Dedifferentiated amniotic fluid mesenchymal stem cell (primary cell): ENCODE results near the gene RCC2.
"Not testable (repeated sequence)": the region's sequence is repeated elsewhere in the genome, so short reads cannot be mapped to it uniquely, and the experiment has no call there.

ENCODE experiments used
- DNase-seq: peaks from one replicate; pipeline ENCODE4 v3.0.0-alpha.2; 2016; ENCODE audit errors: extremely low spot score

RCC2 gene

DNA sequence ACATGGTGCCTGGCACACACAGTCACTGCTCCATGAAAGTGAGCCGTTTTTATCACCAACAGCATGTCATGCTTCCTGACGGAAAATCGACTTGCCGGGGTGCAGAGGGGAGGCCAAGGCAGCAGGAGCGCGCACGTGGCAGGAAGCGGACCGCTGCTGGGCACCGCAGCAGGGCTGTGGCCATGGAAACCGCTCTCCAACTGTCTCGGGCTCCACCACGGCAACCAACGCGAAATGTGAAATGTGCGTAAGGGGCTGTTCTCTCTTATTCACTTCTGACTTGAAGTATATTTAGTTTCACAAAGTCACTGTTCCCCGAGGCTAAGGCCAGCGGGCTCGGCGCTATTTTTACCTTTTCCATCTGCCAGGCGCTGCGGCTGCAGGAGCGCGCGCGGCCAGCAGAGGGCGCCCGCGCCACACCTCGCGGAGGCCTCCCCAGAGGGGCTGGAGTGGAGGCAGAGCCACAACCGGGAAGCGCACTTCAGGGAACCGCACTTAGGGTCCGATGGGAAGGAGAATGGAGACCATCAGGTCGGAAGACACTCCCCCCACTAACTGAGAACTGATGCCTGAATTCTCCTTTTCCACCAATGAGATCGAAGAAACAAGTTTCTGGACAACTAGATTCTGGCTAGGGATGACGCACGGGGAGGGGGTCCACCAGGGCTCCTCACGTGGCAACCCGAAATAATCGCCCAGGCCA is 19.7 kb downstream of the RCC2 start:
- DNase-seq = no peak

DNA sequence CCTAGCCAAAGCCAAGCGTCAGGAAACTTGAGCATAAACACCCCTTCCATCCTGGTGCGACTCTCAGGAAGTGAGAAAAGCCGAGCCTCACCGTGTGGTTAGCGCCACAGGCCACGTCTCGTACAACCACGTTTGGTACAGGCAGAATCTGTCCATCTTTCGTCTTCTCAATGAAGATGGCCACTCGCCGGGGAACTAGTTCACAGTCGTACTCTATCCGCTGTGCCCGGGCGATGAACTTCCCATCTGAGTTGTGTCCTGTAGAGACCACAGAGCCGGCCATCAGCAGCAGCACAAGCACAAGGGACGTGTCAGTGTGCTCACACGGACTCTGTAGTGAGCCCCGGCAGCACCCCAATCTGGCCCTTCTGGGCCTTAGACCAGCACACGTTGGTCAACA is 23.1 kb downstream of the RCC2 start:
- no peak for DNase-seq

DNA sequence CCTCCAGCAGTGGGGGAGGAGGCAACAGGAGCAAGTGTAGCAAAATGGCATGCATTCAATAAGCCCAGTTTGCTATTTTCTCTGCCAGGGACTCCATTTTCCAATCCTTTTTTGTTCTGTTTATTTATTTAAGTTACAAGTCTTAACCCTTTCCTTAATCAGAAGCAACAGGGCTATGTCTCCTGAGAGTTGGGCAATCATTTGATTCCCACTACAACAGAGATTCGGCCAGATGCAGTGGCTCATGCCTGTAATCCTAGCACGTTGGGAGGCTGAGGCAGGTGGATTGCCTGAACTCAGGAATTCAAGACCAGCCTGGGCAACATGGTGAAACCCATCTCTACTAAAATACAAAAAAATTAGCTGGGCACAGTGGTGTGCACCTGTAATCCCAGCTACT is 25.5 kb downstream of the RCC2 start:
- DNase-seq = no peak

DNA sequence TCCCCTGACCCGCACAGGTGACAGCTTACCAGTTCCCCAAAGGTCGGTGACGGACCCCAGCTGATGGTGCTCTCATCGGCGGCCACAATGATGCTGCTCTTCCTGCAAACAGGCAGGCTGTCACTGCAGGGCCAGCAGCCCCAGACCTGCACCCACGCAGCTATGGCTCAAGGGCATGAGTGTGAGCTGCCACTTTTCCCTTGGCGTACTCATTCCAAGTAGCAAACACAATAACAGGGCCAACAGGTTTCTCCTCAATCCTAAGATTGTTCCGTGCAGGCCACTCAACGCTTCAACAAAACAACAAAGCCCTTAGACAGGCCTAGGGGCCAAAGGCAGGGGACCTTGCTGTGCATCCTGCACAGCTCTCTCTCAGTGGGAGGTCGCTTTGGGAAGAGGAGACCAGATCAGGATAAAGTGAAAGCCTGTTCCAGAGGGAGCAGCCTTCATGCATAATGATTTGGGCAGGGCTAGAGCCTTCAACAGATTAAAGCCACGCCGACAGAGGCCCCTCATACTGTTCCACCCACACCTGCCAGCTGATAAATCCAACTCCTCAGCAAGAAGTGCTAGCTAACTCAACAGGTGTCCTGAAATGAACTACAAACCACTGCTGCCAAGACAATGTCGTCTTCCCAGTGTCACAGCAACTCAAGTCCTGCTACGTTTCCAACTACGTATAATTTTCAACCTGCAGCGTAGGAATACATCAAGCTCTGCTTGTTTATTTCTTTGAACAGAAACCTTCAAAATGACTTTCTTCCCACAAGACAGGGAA is 27.2 kb downstream of the RCC2 start:
- no peak for DNase-seq

DNA sequence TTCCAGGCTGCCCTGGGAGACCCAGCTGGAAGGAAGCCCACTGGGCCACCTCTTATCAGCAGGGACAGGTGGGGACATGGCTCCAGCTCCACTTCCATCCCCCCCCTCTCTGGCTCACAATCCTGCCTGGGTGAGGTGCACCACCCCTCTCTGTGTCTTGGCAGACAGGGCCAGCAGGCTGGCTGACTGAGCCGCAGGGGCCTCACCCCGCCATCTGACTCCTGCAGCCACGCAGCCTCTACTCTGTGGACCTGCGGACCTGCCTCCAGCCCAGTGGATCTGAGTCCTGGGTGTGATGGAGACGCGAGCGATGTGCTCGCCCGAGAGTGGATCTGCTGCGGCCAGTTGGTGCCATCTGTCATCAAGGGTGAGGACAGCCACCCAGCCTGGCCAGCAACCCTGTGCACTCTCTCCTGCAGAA is 30.1 kb downstream of the RCC2 start:
- no peak for DNase-seq

DNA sequence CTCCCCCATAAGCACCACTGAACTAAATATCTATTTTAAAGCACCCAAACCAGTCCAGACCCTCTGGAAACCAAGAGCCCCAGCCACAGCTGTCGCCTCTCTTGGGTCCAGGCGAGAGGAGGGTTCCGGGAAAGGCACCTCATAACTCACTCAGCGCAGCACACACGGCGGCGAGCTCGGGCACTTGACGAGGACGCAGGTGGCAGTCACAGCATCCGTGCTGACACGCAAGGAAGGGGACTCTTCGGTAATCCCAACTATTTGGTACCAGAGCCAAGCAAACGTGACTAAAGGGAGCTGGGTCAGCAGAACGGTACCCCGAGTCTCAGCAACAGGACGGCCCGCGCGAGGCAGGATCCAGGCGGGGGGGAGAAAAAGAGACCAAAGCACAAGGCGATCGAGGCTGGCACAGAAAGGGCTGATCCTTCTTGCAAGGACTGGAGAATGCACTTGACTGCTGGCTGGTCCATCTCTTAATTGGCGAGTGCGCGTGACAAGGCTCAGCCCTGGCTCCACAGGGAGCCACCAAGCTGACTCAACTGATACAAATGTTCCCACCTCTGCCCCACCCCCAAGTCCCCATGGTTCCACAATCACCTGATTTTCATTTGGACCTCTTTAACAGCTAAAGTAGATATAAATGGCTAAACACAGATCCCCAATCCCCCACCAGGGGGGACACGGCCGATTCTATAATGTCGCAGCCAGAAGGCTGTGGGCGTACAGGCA is 31.5 kb downstream of the RCC2 start:
- DNase-seq = not testable (repeated sequence)

DNA sequence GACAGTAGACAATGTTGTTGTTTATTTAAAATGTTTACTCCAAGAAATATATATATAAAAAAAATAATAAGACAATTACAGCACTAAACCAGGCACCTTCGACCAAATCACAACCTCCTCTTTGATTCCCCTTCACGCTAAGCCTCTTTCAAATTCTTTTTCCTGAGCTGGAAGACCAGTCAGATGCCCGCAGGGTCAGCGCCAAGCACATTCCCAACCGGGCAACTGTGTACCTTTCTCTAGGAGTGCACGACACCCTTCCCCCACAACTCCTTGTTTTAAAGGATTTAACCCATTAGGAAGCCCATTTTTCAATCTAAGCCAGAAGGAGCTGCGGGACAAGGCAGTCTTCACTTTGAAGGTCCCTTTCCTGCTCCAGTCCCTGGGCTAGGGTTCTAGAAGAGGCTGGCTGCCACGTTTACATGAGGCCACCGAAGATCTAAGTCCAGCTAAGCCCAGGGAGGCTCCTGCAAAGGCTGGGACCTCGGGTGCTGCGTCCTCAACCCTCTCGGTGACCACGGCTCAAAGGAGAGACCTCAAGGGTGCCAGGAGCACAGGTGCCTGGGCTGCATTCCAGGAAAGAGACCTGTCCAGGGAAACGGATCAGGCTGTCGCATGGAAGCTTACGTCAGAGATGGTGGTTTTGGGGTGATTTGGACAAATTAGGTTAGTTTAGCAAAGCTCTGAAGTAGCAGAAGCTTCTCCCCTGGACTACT is 32.6 kb downstream of the RCC2 start:
- not testable (repeated sequence) for DNase-seq

DNA sequence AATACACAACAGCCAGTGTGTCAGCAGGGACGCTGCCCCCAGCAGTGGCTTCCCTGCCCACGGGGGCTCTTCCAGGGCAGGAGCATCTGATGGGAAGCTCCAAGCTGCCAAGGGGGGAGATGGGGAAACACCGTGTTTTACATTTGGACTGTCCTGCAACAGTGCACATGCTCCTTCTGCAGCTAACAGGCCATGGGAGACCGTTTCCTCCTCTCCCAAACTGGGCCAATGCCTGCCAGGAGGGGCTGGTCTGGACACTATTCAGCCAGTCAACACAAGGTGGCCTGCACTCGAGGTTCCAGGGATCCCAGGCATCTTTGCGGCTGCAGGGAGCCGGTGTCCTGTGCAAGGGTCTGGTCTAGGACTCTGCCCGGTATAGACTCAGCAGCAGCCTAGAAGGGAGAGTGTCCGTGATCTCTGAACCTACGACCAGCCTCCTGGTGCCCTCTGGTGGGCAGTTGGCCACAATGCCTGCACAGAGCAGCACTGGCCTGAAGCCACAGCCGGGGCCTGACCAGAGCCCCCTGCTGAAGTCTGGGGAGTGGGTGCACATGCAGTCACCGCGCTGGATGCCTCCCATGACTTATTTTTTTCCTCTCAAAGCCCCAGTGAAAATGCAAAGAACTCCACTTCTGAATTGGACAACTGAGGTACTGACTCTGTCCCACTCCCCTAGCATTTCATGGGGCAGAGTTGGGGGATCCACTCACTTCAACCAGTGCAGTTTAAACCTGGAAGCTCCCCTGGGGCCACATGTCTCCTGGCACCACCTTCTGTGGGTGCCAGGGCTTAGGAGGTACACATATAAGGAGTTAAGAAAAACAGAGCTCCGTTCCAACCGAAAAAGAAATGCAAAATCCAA is 33.3 kb downstream of the RCC2 start:
- DNase-seq = peak; percentile 34

DNA sequence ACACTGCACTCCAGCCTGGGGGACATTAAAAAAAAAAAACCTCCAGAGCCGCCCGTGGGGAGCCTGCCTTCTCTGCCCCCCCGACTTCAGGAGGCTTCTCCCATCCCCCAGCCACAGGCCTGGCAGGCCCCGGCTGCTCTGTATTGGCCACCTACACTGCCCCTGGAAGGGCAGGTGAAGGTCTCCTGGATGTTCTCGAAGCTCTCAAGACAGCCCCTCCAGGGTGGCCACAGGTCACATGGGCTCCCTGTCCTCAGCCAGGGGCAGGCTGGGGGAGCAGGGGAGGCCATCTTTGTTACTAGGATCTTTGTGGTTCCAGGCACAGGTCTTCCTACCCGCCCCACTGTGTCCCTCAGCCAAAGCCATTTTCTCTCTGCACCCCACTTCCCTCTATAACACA is 34.7 kb downstream of the RCC2 start:
- no peak for DNase-seq

DNA sequence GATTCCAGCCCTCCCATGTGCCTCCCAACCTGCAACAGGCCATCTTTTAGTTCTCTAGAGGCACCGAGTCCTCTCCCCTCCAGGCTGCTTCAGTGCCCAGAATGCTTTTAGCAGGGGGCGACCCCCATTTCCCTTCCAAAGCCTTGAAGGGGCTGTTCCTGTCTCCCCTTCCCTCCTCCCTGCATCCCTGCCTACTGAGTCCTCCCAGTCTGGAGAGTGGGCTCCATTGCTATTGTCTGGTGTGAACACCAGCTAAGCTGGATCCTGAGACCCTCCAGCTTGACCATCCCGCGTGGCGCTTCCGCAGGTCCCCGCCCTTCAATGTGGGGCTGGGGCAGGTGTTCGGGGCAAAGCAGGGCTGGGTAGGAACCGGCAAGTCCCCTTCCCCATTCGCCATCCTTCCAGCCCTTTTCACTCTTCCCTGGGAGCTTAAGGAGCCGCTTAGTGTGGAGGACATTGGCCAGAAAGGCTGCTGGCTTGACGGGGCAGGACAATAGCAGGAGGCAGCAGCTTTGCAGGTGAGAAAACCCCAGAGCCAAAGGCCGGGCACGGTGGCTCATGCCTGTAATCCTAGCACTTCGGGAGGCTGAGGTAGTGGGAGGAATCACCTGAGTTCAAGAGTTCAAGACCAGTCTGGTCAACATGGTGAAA is 35.3 kb downstream of the RCC2 start:
- DNase-seq = no peak

DNA sequence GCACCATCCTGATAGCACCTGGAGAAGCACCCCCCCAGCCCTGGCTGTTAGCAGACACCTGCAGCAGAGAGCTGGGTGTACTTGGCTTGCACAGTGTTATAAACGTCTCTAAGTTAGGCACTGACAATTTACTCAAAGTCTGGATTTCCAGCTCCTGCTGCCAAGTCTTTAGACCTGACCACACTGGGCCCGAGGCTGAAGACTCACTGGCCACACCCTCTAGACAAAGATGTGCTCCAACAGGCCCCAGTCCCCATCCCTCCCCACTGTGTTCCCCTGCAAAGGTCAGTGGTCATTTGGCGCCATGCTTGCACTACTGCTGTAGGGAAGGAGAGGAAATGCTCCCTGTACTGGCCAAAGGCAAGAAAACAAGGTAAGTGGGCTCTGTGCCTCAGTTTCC is 36.4 kb downstream of the RCC2 start:
- no peak for DNase-seq

DNA sequence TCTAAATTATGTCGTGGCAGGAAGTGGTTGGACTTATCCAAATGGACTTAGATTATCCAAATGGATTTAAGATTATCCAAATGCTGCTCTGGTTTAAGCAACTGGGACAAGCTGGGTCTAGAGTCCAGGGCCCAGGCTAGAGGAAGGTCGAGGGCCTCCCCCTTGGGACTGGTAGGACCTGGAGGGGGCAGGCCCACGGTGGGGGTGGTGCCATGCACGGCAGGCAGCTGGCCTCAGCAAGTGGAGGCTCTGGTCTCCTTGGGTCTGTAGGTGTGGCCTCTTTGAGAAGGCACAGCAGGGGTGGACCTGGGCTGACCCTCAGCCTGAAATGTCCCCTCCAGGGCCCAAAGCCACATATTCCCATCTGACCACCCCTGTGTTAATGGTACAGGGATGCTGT is 37.6 kb downstream of the RCC2 start:
- DNase-seq = no peak

DNA sequence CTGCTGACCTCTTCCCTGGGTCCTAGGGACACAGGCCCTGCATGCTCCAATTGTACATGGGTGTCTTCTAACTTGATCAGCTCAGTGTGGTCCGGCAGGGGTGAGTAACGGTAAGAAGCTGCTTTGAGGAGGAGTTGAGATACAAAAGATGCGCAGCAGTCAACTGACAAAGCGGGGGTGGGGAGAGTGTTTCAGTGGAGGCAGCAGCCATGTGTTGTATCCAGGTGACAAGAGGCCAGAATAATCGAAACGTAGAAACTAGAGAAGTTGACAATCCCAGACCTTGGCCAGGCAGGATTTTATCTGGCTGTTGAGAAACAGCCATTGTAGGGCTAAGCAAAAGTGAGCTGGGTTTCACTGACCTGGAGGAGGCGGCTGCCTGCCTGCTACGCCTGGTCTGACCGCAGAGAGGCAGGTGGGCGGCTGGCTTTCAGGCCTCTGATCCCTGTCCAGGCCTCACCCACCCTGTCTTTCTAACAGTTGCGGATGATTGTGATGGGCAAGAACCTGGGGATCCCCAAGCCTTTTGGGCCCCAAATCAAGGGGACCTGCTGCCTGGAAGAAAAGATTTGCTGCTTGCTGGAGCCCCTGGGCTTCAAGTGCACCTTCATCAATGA is 38.6 kb downstream of the RCC2 start:
- no peak for DNase-seq

DNA sequence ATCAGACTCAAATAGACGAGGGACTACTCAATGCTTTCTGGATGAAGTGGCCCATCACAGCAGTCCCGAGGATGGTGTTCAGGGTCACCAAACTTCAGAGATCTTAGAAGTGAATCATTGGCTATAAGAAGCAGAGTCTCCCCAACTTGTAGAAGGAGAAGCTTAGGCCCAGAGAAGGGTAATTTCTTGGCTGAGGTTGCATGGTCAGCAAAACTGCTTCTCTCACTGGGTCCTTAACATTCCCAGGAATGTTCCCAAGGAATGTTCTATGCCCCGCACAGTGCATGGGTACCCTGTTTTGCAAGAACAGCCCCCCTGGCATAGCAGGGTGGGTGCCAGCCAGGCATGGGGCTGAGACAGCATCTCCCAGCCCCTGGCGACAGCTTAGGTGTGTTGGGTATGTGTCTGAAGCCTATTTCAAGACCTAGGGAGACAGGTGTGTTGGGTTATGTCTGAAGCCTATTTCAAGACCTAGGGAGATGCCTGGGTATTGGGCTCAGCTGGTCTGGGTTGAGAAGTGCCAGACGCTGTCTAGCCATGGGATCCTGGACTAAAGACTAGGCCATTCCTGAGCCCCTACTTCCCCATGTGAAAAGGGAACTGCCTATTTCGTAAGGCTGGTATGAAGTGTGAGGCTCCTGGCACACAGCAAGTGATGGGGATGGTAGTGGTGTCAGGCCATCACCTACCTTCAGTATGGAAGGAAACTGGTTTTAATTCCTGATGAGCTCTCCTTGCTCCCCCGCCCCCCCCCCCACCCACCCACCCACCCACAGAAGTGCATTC is 41.4 kb downstream of the RCC2 start:
- no peak for DNase-seq

DNA sequence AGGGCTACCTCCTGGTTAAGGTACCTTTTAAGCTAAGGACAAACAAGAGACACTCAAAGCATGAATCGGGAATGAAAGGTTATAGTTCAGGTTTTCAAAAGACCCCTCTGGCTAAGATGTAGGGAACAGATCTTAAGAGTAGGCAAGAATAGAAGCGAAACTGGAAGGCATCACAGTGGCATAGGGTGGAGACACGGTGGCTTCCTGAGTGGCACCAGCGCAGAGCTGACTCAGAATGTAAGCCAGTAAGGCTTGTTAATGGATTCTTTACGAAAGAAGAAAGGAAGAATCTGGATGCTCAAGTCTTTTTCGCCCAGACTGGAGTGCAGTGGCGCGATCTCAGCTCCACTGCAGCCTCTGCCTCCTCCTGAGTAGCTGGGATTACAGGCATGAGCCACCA is 46.2 kb downstream of the RCC2 start:
- no peak for DNase-seq

DNA sequence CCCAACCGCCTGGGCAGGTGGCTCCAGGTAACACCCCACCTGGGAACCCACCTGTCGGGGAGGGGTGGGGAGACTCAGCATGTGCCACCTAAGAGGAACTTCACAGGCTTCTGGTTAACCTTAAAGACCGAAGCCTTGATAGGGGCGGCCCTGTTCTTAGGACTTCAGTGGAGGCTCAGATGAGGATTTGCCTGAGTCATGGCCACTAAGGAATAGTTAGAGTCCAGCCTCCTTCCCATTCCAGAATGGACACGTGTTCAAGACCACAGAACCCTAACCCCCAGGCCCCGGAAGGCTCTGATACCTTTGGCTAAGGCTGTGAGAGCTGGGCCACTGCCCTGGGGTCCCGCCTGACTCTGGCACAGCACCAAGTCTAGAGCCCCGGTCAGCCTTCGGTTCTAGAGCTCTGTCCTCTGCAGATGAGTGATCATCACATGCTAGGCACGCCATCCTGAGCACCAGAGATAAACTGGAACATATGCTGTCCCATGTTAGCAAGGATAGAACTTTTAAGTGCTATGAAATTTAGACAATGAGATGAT is 47.2 kb downstream of the RCC2 start:
- DNase-seq = no peak

DNA sequence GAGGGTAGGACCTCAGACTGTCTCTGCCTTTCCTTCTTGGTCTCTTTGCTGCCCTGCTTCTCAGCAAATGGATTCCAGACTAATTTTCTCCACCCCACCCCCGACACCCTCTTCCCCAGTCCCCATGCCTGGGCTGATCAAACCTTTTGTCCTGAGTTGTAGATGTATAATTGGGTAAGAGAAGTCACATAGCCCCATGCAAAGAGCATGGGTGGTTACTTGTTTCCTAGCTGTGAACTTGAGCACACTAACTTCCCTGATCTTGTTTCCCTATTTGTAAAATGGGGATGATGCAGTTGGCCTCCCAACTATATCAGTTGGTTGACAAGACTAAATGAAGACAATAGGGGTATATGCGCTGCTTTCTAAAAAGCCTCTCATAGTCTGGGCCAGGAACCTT is 58.3 kb downstream of the RCC2 start:
- DNase-seq = no peak

DNA sequence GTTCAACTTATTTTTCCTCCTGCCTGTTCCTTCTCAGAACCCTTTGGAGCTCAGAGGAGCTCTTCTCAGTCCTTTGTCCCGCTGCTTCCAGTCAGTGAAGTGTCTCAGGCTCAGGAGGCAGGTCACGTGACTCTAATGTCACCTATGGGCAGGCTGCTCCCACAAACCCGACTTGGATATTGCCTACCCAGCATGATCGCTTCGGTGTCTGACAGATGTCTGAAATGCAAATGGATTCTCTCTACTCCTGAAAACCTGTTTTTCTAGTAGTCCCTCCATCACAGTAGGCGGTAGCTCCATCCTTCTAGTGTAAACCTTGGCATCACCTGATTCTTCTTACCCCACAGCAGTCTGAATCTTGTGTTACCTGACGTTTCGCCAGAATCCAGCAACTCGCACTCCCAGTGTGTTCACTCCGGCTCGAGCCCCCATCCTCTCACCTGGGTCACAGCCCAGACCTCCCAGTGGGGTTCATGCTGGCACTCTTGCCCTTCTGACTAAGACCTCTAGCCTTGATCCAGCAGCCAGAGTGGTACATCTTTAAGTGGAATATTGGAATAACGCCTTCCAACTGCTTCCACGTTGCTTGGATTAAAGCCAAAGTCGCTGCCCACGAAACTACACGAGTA is 62.0 kb downstream of the RCC2 start:
- DNase-seq = no peak

DNA sequence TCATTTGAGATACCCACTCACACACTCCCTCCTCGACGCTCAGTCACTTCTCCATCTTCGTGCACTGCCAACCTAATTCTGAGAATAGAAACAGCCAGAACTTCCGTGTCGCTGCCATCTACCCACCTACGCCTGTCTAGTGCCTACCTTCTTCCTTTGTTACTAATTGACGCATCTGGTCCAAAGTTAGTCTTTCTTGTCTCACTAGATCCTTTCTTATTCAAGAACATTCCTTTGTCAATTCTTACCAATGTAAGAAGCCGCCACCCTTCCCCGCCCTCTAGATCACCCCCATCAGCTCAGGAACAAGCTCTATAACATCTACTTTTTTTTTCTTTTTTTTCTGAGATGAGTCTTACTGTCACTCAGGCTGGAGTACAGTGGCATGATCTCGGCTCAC is 63.8 kb downstream of the RCC2 start:
- no peak for DNase-seq
